ENCODE measurements around the gene OR2B2.
"Not testable (repeated sequence)": the region's sequence is repeated elsewhere in the genome, so short reads cannot be mapped to it uniquely, and the experiment has no call there.

The OR2B2 gene

DNA sequence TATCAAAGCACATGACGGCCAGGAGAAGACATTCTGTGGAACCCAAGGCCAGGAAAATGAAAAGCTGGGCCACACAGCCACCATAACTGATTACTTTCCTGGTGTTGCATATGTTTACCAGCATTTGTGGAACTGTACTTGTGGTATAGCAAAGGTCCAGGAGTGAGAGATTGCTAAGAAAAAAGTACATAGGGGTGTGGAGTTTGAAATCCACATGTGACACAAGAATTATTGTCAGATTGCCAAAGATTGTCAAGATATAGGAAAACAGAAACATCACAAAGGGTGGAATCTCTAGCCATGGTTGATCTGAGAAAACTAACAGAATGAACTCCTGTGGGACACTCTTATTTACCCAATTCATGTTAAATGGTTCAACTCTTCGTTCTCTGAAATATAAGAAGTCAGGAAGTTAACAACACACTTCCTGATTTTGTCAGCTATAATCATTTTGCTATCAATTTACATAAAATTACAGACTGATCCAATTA, at the start of gene OR2B2:
Gene OR2B2, minus strand, starts transcription at position 441 of the 491 bp plus-strand sequence. Its CDS starts 77 bp downstream, at position 364.
- DNase-seq: no peak

DNA sequence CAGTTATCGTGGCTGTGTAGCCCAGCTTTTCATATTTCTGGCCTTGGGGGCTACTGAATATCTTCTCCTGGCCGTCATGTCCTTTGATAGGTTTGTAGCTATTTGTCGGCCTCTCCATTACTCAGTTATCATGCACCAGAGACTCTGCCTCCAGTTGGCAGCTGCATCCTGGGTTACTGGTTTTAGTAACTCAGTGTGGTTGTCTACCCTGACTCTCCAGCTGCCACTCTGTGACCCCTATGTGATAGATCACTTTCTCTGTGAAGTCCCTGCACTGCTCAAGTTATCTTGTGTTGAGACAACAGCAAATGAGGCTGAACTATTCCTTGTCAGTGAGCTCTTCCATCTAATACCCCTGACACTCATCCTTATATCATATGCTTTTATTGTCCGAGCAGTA, 45.3 kb upstream of the OR2B2 start:
- no peak for DNase-seq

DNA sequence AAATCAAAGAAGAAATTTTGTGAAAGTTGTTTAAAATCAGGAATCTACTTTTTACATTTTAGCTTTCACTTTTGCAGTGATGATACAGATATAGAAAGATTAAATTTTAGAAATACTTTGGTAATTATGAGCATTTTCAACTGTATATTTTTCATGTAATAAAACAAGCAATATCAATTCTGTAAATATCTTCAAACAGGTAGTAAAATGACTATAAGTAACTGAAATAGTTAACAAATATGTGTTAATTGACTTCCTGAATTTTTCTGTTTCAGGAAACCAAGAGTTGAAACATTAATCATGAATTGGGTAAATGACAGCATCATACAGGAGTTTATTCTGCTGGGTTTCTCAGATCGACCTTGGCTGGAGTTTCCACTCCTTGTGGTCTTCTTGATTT, 44.7 kb upstream of the OR2B2 start, which contains the start of gene OR2B6:
Gene OR2B6, plus strand, starts transcription at position 301 of the 400 bp plus-strand sequence. Its CDS starts 0 bp downstream, at position 301.
- DNase-seq: no peak

DNA sequence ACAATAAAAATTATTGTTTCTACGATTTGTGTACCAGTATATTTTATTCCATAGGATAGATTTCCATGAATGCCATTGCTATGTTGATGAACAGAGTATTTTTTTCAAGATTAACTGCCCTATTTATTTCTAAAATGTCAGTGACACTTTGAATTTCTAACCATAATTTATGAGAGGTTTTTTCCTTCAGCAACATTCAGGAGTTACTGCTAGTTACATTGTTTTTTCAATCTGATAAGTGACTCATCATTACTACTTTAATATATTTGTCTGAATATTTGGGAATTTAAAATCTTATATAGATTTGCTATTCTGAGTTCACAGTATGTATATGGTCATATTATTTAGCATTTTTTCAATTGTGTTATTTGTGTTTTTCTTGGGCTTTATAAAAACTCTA, 38.8 kb upstream of the OR2B2 start:
- DNase-seq: no peak

- no peak for DNase-seq
Observed at GRCh38 chr6:27948237-27948636, 36.0 kb upstream of the OR2B2 start.

DNA sequence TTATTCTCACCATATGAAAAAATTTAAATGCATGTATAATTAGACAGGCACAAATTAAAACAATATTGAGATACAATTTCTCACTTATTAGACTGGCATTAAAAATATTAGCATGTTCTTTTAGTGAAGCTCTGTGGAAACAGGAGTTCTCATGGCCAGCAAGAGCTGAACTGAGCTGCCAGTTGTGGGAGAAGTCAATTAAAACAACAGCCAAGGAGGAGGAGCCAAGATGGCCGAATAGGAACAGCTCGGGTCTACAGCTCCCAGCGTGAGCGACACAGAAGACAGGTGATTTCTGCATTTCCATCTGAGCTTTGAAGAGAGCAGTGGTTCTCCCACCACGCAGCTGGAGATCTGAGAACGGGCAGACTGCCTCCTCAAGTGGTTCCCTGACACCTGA, 30.9 kb upstream of the OR2B2 start:
- DNase-seq: not testable (repeated sequence)

- no peak for DNase-seq
Observed at GRCh38 chr6:27940766-27941165, 28.6 kb upstream of the OR2B2 start.

DNA sequence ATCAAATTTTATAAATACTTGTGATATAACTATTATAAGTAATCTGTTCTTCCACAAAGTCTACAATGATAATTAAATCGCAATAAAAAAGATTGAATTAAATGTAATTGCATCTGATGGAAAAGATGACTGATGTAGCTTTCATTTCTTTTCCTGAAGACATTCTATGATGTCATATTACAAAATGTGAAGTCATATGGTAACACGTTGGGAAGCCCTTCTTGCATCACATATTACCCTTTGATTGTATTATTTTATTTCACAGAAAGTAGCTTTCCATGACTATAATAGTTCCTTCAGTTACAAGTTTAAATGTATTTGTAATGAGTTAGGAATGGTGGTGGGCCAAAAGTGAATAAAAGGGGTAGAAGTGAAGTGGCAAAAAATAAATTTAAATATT, 19.0 kb upstream of the OR2B2 start:
- no peak for DNase-seq

GRCh38 chr6:27929930-27930329, 17.7 kb upstream of the OR2B2 start:
- not testable (repeated sequence) for DNase-seq

DNA sequence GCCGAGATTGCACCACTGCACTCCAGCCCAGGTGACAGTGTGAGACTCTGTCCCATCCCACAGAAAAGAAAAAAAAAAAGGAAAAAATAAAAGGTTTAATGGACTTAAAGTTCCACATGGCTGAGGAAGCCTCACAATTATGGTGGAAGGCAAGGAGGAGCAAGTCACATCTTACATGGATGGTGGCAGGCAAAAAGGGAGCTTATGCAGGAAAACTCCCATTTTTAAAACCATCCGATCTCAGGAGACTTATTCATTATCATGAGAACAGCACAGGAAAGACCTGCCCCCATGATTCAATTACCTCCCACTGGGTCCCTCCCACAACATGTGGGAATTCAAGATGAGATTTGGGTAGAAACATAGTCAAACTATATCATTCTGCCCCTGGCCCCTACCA, 15.8 kb upstream of the OR2B2 start:
- not testable (repeated sequence) for DNase-seq

GRCh38 chr6:27924179-27924578, 12.0 kb upstream of the OR2B2 start:
- DNase-seq: no peak

DNA sequence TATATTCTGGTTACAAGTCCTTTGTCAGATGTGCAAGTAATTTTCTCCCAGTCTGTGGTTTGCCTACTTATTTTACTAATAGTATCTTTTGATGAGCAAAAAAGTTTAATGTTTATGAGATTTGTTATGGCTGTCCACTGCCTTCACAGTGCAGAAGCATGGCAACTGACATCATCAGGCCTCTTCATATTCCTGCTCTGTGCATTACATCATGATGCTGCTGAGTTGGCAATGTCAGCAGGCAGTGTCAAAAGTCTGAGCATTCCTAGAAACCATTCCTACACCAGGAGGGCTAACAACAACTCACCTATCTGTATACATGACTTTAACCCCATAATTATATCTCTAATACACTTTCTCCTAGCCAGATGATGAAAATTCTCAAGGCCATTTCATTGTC, 10.8 kb upstream of the OR2B2 start:
- DNase-seq: no peak

DNA sequence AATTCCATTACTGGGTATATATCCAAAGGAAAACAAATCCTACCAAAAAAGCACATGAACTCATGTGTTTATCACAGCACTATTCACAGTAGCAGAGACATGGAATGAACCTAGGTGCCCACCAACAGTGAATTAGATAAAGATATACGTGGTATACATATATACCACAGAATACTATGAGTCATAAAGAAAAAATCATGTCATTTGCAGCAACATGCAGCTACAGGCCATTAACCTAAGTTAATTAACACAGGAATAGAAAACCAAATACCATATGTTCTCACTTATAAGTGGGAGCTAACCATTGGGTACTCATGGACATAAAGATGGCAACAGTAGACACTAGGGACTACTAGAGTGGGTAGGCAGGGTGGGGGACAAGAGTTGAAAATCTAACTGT, 4.2 kb downstream of the OR2B2 start:
- no peak for DNase-seq

DNA sequence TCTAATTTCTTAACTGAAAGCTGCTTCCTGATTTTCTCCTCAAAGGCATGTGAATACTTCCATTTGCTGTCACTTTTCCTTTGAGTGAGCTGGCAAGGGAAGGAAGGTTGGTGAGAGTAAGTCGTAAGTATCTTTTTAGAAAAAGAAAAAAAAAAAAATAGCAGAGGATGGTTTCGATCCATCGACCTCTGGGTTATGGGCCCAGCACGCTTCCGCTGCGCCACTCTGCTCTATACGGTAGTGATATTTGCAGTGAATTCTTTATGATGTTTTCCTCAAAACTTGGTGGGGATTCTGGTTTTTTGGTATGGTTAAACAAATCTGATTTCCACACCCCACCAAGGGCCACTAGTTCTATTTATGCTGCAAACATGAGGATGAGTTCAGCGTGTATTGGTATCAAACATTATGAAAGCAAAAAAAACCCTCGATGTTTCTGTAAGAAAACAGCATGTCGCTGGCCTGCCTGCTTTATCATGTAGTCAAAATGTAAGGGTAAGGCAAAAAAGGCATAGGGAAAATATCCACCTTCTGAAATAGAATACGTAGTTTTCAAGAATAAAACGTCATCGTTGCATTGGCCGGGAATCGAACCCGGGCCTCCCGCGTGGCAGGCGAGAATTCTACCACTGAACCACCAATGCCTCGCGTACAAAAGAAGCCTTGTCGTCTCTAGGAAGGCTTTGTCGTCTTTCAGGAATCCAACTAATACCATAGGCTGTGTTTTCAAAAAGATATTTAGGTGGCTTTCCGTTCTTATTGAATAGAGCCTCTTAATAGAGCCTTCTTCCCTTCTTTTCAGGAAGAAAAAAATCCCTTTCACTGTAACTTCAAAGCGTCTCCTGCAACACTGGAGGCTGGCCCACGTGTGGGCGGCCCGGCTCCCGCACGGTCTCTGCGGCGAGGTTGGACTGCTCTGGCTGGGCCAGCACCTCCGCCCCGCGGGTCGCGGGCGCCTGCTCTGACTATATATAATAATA, 9.6 kb downstream of the OR2B2 start:
- DNase-seq: peak; percentile 97

- DNase-seq: no peak
Observed at GRCh38 chr6:27901801-27902200, 10.4 kb downstream of the OR2B2 start.

GRCh38 chr6:27900197-27900596, 12.0 kb downstream of the OR2B2 start:
- DNase-seq: not testable (repeated sequence)

GRCh38 chr6:27899543-27899942, 12.7 kb downstream of the OR2B2 start:
- DNase-seq: no peak

DNA sequence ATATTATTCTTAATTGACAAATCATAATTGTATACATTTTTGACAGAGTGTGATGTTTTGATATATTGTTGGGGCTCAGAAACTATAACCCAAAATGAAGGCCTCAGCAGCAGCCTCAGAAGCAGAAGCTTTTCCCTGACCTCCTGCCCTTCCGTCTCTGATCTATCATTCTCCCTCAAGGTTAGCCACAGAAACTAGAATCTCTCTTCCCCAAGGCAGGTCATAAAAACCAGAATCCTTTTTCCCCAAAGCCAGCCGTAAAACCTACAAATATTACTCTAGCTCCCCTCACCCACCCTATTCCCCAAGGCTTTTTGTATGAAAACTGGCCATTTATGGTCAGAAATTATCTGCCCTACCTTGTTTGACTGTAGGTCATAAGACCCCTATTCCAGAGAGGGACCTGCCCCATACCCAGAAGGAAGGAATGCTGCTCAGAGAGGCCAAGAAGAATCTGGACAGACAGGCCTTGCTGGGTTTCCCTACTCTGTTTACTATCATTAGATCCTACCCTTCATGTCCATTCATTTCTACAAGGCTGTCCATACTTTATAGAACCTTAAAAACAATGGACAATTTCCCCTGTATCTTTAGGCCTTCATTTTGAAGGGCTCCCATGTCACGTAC, 14.5 kb downstream of the OR2B2 start:
- no peak for DNase-seq

- no peak for DNase-seq
Observed at GRCh38 chr6:27896398-27896796, 15.8 kb downstream of the OR2B2 start.

DNA sequence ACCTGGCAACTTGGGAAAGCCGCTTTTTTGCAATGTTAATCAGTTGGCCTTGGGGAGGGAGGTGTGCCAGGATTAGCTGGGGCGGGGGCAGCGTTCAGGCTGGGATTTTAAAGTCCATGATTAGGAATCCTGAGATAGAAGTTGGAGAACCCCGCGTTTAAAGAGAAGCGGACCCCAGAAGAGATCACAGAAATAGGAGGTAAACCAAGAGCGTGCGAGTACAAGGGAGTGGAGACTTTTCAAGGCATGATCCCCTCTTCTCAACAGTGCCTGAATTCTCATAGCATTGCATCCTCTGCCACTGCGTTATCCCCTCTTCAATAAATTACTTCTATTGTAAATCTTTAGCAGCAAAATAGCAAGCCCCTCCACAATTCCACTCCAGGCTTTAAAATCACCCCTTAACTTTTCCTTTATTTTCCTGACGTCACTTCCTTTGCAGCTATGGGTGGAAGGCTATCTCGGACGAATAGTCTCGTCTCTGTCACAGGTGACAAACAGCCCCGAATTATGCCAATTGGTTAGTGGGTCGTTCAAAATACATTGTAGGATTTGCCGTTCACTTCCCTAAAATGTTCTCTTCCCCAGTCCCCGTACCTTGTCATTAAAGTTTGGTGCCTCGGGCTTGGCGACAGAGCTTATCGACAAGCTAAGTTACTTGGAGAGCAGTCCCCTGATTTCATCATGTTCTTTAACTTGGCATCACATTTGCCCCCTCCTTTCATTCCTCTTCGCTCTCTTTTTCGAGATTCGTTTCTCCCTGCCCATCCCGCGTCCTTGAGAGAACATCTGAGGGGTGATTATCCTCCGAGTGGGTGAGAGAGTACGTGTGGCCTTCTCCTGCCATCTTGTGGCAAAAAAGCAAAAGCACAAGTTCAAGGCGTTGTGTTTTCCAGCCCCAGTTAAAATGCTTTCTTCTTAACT, 17.1 kb downstream of the OR2B2 start:
- peak; percentile 92 for DNase-seq

DNA sequence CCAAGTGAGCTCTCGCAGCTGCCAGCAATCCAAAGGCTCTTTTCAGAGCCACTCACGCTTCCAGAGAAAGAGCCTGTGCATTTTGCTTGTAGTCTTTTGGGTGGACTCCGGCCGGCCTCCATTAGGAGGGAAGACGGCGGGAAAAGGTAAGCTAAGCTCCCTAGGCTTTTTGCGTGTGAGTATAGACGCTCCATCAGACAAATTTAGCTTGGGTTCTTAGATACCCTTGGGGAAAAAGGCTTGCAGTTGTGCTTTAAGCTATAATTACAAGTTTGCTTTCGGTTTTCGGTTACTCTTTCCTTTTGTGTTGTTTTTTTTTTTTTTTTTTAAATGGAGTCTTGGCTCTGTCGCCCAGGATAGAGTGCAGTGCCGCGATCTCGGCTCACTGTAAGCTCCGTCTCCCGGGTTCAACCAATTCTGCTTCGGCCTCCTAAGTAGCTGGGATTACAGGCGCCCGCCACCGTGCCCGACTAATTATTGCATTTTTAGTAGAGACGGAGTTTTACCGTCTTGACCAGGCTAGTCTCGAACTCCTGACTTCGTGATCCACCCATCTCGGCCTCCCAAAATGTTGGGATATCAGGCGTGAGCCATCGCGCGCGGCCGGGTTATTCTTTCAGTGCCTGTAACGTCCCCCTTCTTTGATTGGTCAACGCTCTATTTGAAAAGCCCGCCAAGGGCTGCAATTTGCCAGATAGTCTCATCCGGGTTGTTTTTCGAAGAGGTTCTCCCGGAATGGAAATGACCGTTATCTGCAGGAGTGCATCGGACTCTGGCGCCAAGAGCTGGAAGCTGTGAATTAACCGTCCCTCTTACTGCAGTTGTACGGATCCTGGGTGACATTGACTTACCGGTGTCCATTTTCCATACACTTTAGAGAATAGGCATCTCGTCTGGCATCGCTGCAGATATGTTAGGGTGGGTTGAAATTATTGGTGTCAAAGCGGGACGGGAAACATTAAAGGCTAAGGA, 18.1 kb downstream of the OR2B2 start:
- peak; percentile 92 for DNase-seq

Data from retina (tissue), 1 donor.